Pons (tissue), 1 donor: ENCODE measurements around the gene CPZ.
A peak's percentile ranks its signal among the peaks of the same experiment; 100 is the strongest.

ENCODE experiments used
- DNase-seq: peaks from one replicate; pipeline ENCODE4 v3.0.0-alpha.2; 2016; ENCODE audit warnings: low spot score

CPZ gene

DNA sequence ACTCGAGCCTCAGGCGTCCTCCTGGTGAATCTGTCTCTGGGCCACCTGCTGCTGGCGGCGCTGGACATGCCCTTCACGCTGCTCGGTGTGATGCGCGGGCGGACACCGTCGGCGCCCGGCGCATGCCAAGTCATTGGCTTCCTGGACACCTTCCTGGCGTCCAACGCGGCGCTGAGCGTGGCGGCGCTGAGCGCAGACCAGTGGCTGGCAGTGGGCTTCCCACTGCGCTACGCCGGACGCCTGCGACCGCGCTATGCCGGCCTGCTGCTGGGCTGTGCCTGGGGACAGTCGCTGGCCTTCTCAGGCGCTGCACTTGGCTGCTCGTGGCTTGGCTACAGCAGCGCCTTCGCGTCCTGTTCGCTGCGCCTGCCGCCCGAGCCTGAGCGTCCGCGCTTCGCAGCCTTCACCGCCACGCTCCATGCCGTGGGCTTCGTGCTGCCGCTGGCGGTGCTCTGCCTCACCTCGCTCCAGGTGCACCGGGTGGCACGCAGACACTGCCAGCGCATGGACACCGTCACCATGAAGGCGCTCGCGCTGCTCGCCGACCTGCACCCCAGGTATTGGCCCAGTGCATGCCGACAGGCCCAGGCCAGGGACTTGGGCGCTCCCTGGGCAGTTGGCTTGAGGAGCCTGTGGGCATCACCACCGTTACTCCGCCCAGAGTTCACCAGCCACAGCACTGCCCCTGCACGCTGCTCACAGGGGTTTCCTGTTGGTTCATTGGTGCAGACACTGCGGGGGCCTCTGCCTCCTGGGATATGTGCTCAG lies 11.3 kb upstream of the CPZ start:
- DNase-seq: no peak

DNA sequence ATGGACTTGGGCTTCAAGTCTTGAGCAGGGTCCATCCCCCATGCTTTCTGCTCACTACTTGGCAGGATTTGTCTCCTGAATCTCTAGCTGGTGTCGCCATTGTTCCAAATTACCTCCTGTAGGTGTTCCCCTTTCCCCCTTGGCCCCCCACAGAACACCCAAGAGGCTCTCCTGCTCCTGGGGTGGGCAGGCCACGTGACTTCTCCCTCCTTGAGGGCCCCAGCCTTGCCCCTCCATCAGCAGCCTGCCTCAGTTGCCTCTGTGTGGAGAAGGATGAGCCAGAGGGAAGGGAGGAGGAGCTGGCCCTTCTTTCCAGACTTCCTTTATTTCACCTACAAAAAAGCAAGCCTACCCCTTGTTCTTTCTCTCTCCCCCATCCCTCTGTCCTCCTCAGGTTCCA lies 10.5 kb upstream of the CPZ start:
- DNase-seq: no peak

DNA sequence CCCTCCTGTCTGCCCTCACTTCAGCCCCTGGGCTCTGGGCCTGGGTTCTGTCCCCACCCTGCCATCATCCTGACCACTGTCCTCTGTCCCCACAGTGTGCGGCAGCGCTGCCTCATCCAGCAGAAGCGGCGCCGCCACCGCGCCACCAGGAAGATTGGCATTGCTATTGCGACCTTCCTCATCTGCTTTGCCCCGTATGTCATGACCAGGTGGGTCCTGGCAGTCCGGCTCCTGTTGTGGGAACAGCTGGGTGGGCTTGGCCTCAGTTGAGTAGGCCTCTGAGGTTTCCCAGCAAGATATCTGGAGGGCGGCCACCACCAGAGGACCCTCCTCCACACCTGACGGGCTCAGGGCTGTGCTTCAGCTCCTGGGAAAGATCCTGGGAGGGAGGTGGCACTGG lies 10.1 kb upstream of the CPZ start:
- no peak for DNase-seq

DNA sequence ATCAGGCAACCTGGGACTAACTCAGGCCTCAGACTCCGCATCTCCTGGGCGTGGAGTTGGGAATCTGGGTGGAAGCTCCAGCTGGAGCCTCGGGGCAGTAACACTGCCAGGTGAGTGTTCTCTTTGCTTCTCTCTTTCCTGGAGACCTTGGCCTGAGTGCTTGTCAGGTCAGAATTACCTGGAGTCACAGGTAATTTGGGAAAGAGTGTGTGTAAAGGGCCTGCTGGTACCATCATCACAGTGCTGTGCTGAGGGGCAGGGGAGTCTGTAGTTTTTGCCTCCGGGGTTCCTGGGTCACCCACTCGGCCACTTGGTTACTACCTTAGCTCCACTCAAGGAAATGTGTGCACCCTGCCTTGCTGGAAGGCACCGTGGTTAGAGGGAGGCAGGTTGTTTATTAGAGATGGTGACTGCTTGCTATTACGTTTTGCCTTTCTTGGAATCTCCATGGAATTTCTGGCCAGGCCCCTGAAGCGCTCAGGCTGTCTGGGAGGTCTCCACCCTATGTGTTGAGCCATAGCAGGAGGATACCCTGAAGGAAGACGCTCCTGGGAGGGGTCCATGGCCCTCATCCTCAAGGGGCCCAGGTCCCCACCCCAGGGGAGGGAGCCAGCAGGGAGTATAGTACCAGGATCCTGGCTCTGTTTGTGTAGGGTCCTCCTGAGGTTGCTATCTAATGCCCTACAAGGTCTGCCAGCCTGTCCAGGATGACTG lies 9.5 kb upstream of the CPZ start:
- DNase-seq: no peak

DNA sequence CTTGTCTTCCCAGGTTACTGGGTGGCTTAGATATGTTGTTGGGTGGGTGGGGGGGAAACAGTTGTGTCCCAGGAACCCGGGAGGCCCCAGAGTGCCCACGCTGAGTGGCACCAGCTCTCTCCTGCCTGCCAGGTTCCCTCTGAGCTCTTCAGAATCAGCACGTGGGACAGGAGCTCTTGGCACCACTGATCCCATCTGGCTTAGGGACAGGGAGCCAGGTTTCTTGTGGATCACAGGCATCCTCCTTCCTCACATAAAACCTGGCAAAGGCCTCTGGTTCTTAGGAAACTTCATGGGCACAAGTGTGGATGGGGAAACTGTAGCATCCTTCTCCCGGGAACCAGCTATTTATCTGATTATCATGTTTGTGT lies 8.9 kb upstream of the CPZ start:
- DNase-seq: no peak

DNA sequence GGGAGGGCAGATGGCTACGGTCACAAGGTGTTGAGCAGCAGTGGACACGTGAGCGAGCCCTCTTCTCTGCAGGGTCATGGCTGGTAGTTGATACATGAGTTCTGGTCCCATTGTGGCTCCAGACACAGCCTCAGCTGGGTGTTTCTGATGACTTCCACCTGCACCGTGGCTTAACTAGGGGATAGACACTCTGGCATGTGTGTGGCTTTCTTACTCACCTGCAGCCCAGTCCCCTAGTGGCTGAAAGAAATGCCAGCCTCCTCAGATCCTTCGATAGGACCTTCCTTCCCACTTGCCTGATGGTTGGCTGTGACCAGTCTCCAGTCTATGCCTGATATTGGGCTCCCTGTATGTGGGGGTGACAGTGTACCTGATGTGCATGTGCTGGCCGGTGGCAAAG lies 7.4 kb upstream of the CPZ start:
- DNase-seq: no peak

DNA sequence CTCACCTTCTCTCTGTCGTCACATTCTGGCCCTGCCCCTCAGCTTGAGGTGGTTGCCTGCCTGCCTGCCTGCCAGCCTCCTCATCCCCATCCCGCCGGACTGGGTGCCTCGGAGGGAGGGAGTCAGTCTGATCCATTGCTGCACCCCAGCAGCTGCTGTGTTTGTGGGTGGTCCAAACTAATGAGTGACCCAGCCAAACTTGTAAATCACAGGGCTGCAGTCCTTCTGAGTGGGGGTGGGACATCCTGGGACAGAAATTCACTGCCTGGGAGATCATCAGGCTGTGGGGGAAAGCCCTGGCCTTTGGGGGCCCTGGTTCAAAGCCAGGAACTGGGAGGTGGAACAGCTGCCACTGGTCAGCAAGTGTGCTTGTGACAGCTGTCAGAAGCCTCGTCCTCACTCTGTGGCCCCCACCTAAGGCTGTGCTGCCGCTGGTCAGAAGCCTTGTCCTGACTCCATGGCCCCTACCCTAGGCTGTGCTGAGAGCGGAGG lies 6.8 kb upstream of the CPZ start:
- DNase-seq: no peak

DNA sequence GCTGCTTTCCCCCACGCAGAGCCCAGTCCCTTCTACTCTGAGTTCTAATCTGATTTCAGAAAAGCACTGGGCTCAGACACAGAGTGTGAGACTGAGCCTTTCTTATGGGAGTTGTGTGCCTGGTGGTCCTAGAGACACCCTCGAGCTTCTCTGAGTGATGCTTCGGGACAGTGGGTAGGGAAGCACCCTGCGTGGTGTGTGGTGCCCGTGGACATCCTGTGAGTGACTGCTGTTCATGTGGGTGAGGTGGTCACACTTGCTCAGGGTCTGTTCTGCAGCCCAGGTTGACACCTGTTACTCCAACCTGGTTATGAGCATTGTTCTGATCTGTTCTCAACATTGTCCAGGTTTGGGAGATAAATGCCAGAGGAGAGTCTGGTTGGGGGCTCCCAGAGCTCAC lies 6.3 kb upstream of the CPZ start:
- DNase-seq: no peak

DNA sequence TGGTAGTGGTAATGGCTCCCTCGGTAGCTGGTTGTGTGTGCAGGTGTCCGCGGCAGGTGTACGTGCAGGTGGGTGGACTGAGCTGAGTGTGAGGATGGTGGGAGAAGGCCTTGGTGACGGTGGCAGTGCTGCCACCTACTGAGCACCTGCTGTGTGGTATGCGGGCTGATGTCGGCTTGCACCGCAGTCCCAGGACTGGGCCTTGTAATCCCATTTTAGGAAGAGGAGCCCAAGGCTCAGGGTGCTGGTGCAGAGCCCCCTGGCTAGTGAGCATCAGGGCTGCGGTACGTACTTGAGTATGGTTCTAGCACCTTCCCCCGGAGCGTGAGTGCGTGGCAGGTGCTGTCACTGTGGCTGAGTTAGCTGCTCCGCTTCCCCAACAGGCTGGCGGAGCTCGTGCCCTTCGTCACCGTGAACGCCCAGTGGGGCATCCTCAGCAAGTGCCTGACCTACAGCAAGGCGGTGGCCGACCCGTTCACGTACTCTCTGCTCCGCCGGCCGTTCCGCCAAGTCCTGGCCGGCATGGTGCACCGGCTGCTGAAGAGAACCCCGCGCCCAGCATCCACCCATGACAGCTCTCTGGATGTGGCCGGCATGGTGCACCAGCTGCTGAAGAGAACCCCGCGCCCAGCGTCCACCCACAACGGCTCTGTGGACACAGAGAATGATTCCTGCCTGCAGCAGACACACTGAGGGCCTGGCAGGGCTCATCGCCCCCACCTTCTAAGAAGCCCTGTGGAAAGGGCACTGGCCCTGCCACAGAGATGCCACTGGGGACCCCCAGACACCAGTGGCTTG lies 5.7 kb upstream of the CPZ start:
- DNase-seq: no peak

DNA sequence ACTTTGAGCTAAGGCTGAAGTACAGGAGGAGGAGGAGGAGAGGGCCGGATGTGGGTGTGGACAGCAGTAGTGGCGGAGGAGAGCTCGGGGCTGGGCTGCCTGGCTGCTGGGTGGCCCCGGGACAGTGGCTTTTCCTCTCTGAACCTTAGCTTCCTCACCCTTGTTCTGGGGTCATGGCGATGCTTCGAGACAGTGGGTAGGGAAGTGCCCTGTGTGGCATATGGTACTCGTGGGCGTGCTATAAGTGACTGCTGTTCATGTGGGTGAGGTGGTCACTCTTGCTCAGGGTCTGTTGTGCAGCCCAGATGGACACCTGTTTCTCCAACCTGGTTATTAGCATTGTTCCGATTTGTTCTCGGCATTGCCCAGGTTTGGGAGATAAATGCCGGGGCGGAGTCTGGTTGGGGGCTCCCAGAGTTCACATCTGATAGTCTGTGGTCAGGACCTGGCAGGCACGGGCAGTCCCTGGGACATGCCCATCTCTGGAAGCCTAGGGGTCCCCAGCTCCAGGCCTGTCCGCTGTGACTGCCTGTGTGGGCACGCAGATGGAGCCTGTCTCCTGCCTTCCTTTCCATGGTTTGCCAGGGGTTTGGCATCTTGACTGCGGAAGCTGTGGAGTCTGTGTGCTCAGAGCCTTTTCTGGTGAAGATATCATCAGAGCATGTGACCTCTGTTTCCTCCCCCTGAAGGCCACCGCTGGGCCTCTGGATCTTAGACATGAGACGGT lies 4.9 kb upstream of the CPZ start:
- no peak for DNase-seq

DNA sequence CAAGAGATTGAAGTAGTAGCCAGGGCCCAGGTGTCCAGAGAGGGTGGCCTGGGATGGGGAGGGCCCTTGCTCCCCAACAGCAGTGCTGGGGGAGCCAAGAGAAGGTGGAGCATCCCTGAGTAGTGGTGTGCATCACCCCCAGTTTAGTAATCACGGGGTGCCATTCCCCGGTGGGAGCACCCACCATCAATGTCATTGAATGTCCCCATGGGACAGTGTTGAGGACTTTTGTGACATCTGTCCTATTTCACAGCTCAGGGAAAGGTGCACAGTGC lies 4.4 kb upstream of the CPZ start:
- no peak for DNase-seq

DNA sequence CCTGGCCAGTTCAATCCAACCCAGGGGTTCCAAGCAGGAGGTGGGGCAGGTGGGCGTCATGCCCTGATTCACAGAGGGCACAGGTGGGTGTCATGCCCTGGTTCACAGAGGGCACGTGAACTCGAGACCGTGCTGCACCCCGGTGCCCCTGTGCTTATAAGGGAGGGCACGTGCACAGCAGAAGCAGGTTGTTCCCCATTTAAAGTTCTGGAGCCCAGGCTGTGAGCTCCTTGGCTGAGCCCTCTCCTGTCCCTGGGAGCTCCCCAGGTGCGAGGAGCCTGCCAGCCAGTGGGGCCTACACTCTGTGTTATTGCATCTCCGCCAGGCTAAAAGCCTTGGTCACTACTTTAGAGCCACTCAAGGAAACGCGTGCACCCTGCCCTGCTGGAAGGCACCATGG lies 3.2 kb upstream of the CPZ start:
- DNase-seq: no peak

DNA sequence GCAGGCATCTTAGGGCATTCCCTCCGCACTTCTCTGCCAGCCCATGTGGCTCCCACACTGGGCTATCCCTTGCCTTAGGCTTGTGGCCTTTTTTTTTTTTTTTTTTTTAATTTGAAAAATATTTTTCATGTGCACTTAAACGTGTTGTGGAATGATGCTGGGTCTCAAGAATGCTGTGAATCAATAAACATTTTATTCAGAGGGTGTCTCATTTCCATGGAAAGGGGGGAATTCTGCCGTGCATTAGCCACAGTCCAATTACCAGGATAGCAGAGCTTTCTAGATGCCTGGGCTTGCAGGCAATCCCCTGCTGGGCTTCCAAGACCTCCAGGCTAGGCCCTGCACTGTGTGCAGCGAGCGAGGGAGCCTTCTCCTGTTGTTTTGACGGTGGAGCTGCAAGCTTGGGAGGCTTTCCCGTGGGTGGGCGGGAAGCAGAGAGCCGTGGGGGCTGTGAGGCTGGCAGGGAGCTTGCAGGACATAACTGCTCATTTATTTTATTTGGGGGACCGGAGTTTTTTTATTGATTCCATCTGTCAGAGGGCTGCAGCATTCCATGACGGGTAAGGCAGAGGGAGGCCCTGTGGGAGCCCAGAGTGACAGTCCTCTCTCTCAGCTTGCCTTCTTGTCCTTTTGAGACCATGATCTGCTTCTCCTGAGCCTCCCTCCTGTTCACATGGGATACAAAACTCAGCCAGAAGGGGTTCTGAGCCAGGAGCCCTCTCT lies 2.6 kb upstream of the CPZ start:
- DNase-seq: no peak

DNA sequence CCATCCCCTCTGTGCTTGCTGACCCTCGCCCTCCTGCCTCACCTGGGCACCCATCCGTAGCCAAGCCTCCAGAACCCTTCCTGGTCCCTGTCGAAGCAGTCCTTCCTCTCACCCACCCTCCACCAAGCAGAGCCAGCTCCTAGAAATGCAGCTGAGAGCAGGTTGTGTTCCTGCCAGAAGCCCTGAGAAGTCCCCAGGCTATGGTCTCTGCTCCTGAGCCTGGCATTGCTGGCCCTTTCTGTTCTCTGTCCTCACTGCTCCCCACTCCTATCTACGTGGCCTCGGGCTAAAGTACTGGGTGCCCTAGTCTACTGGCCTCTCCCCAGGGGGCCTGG lies 2.1 kb upstream of the CPZ start:
- no peak for DNase-seq

DNA sequence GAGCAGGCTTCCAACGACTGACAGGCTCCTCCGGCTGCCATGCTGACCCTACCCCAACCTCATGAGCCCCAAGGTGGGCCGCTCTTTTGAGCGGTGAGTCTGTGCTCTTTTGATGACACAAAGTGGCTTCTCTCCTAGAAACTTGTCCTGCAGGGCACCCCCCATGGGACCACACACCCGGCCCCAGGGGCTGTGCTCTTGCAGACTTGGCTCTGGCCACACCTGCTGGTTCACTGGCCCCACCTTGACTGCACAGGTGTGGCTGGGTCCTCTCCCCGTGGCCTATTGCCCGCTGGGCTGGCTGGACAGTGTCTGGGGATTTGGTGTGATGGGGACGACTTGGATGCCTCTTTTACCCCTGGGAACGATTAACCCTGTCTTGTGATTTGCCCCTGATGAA lies 1.5 kb upstream of the CPZ start:
- DNase-seq: no peak

DNA sequence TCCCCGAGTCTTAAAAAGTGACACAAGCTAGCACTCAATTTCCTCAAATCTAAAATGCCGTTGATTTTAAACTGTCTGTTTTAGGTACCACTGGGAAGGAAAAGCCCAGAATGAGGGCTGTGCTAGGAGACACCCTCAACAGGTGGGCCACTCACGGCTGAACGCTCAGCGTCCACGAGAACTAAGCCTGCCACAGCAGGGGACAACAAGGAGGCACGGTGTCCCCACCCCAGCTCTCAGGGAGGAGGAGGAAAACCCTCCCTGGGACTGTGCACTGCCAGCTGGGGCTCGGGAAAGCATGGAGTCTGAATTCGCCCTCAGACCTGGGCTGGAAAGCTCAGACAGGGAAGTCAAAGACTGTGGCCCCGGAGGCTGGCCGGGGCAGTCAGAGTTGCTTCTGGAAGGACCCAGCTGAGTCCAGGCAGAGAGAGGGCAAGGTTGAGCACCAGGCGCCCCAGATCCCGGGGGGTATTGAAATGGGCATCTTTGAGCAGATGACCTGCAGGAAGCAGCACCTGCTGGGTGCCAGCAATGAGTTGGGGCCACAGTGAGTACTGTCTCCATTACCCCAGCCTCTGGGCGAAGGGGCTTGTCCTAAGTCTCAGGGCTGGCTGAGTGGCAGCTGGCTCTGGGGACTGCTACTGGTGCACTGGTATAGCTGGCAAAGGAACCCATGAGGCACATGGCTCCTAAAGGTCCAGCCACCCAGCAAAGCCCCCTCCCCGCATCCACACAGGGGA lies 769 bp upstream of the CPZ start:
- no peak for DNase-seq

DNA sequence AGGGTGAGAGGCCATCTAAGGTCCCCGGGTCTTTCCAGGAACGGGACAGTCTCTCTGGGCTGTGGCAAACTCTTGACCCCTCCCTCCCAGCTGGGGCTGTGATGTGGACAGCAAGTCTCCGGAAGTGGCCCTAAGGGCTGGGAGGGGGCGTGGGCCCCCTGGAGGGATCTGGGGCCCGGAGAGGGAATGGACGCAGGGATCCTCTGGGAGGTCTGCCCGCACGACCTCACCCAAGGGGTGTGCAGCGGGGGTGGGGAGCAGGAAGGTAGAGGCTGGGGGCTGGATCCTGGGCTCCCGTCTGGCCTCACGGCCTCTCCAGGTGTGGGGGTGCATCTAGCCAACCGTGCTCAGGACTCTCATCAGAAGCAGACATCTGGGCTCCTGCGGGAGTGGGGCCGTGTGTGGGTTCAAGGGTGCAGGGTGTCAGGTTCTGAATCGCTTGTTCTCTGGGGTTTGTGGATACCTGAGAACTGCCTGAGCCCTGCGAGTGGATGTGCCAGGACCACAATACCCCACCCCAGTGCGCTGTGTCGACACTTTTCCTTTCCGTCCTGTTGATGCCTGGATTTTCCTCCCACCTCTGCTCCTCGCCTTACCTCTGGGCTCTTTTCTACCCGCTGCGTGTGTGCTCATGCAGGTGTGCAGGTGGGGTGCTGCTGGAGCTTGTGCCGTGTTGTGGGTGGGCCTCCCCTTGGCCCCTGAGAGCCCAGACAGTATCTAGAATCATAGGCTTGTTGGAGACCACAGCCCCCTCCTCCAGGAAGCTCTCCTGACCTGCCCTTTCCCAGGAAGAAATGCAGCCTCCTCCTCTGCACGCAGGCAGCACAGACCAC lies 915 bp downstream of the CPZ start:
- no peak for DNase-seq

DNA sequence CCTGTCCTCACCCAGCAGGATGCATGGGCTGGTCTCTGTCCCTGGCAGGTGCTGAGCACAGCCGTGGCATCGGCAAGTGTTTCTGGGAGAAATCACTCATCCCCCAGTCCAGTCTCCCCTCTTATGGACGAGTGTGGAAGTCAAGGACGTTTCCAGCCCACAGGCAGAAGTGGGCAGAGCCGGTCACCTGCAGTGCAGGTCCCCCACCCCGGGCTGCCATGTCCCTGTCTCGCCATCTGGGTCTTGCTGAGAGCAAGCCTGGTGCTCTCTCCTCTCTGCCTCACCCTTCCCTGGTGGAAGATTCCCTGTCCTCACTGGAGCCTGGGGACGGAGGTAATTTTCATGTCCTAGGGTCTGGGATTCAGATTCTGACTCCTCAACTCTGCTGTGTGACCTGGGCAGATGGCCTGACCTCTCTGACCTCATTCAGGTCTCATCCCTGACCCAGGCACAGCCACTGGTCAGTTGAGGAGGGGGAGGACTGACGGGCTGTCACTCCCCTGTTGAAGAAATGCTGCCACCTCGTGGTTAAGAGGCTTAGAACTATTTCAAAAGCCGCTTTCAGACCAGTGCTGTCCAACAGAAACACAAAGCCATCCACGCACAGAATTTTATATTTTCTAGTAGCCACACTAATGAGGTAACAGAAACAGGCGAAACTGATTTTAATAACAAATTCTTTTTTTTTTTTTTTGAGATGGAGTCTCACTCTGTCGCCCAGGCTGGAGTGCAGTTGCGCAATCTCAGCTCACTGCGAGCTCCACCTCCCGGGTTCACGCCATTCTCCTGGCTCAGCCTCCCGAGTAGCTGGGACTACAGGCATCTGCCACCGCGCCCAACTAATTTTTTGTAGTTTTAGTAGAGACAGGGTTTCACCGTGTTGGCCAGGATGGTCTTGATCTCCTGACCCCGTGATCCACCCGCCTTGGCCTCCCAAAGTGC lies 1.8 kb downstream of the CPZ start:
- DNase-seq: peak; percentile 68
